CD8-positive, alpha-beta memory T cell (primary cell): ENCODE results near the gene PAN2. TPM values are rescaled to one million over a fixed set of nuclear protein-coding genes. Genes with fewer than 3 reads are reported as not detected.
A peak's percentile ranks its signal among the peaks of the same experiment; 100 is the strongest.
"Not testable (repeated sequence)": the region's sequence is repeated elsewhere in the genome, so short reads cannot be mapped to it uniquely, and the experiment has no call there.

Experiments used
- CTCF ChIA-PET: fragments of 350-600 bp; sonication (Branson Sonifier 250); formaldehyde crosslinking; loops from one replicate; lab custom pipeline; 2021; ENCODE audit warnings: antibody characterized with exemption; lab: Charles Lee
- POLR2A ChIA-PET: fragments of 350-600 bp; sonication (Branson Sonifier 250); formaldehyde crosslinking; loops from one replicate; lab custom pipeline; 2021; ENCODE audit warnings: antibody characterized with exemption; lab: Charles Lee
- DNase-seq, 5 donors: peaks; one replicate each; pipeline versions ENCODE4 v3.0.0 to v3.0.0-alpha.2; 2020 to 2022; ENCODE audit warnings: mixed read lengths in 1 of 5
- H3K27ac ChIP-seq: one replicate; pipeline ENCODE4 v1.7.0; 2013; ENCODE audit warnings: low read depth, mild to moderate bottlenecking, low read length, moderate library complexity
- H3K27me3 ChIP-seq: 2 replicates; pipeline ENCODE4 v1.7.0; 2013; ENCODE audit warnings: low read length, mild to moderate bottlenecking; ENCODE audit not compliant: insufficient read depth, poor library complexity, severe bottlenecking
- H3K36me3 ChIP-seq: 2 replicates; pipeline ENCODE4 v1.7.0; 2013; ENCODE audit warnings: mild to moderate bottlenecking, low read length, moderate library complexity; ENCODE audit not compliant: insufficient read depth
- H3K4me1 ChIP-seq: 2 replicates; pipeline ENCODE4 v1.7.0; 2013; ENCODE audit warnings: mild to moderate bottlenecking, low read length, moderate library complexity; ENCODE audit not compliant: insufficient read depth
- H3K4me3 ChIP-seq: 2 replicates; pipeline ENCODE4 v1.7.0; 2013; ENCODE audit warnings: mild to moderate bottlenecking, low read length
- H3K9me3 ChIP-seq: 2 replicates; pipeline ENCODE4 v1.7.0; 2013; ENCODE audit warnings: mild to moderate bottlenecking, low read length
- H3K27ac Mint-ChIP-seq, 8 donors: one replicate each; pipeline ENCODE4 v1.8.0; 2020 to 2021; ENCODE audit warnings: mixed read lengths in 8 of 8, mild to moderate bottlenecking in 6 of 8, inconsistent platforms in 3 of 8, moderate library complexity in 3 of 8
- H3K27me3 Mint-ChIP-seq, 2 donors: one replicate each; pipeline ENCODE4 v1.8.0; 2020 to 2021; ENCODE audit warnings: mixed read lengths in 2 of 2, mild to moderate bottlenecking in 1 of 2, moderate library complexity in 1 of 2
- H3K36me3 Mint-ChIP-seq, 3 donors: one replicate each; pipeline ENCODE4 v1.8.0; 2020 to 2021; ENCODE audit warnings: mixed read lengths in 3 of 3, inconsistent platforms in 1 of 3, mild to moderate bottlenecking in 1 of 3
- H3K4me1 Mint-ChIP-seq, 3 donors: one replicate each; pipeline ENCODE4 v1.8.0; 2020 to 2021; ENCODE audit warnings: mixed read lengths in 3 of 3, inconsistent platforms in 1 of 3, mild to moderate bottlenecking in 1 of 3
- H3K4me3 Mint-ChIP-seq, 7 donors: one replicate each; pipeline ENCODE4 v1.8.0; 2020 to 2021; ENCODE audit warnings: mixed read lengths in 7 of 7, mild to moderate bottlenecking in 6 of 7, moderate library complexity in 4 of 7, inconsistent platforms in 2 of 7
- H3K9me3 Mint-ChIP-seq, 5 donors: one replicate each; pipeline ENCODE4 v1.8.0; 2020 to 2022; ENCODE audit warnings: mixed read lengths in 5 of 5, mild to moderate bottlenecking in 3 of 5, moderate library complexity in 2 of 5, inconsistent platforms in 1 of 5
- polyA plus RNA-seq: library from polyadenylated mRNA; unstranded; fragments of 300-500 nt; fragmentation: Illumina TruSeq; gene quantifications from one replicate; pipeline ENCODE4 v1.2.3, GENCODE V29; 2021
- total RNA-seq, 2 experiments: library from RNA; stranded (reverse); gene quantifications; one replicate each; pipeline ENCODE4 v1.2.3, GENCODE V29; 2021

The PAN2 gene
- total and polyA plus RNA-seq, 3 experiments from 2014 or later, result 5.4 to 40.4 (median 36.6) TPM

GRCh38 chr12:56332512-56333196, 1.1 kb downstream of the PAN2 start:
- Mint-ChIP-seq H3K4me1 (peaks cover 22 to 41% (median 37%) of the 10 kb centered on the region in 3 donors), H3K27ac (peak overlapping the region; percentile 100), H3K9me3 (peaks cover 0 to 5% (median 0%) of the 10 kb centered on the region in 5 donors), H3K4me3 (peak overlapping the region; percentile 96 to 99 (median 97)), H3K36me3 (peaks cover 4 to 29% (median 4%) of the 10 kb centered on the region in 3 donors), H3K27me3 (peaks cover 0 to 5% of the 10 kb centered on the region in 2 donors)
- DNase-seq, result no peak
- H3K27ac ChIP-seq, result peak overlapping the region; percentile 99
- H3K9me3 ChIP-seq, result no peaks in the 10 kb centered on the region
- CTCF ChIA-PET, result interaction anchor here (1.2 to 8.1 kb wide), 4 partner anchors 16 to 74 kb away, joined by 3 to 49 read pairs (median 6); partner anchors contain the start of genes ANKRD52, CNPY2 and STAT2
- peaks cover 6% of the 10 kb centered on the region for H3K36me3 ChIP-seq
- no peaks in the 10 kb centered on the region for H3K27me3 ChIP-seq
- POLR2A ChIA-PET, result interaction anchor here (0.7 to 2.7 kb wide), 5 partner anchors 17 to 359 kb away, joined by 3 to 19 read pairs (median 12); partner anchors contain the start of genes CNPY2, RAB5B, STAT2 and TIMELESS
- peaks cover 21% of the 10 kb centered on the region for H3K4me1 ChIP-seq
- H3K4me3 ChIP-seq, result peak overlapping the region; percentile 94

- Mint-ChIP-seq H3K27ac (peak overlapping the region in 5 of 8 donors; percentile 8 to 100 (median 43)), H3K4me3 (peak overlapping the region in 1 of 7 donors; percentile 47), H3K4me1 (peaks cover 20 to 29% (median 27%) of the 10 kb centered on the region in 3 donors), H3K36me3 (peaks cover 8 to 45% (median 13%) of the 10 kb centered on the region in 3 donors), H3K9me3 (peaks cover 0 to 5% (median 0%) of the 10 kb centered on the region in 5 donors), H3K27me3 (peaks cover 0 to 5% of the 10 kb centered on the region in 2 donors)
- DNase-seq, result no peak
- ChIA-PET POLR2A (no interaction called here), CTCF (interaction anchor here (2.9 kb wide), 1 partner anchor 15 kb away, joined by 9 read pairs; the partner anchor contains the start of gene CNPY2)
- Histone ChIP-seq H3K27me3 (no peaks in the 10 kb centered on the region), H3K27ac (no peak overlapping the region), H3K4me1 (peaks cover 20% of the 10 kb centered on the region), H3K36me3 (peaks cover 22% of the 10 kb centered on the region), H3K9me3 (no peaks in the 10 kb centered on the region), H3K4me3 (no peak overlapping the region)
Measured at GRCh38 chr12:56330936-56331490, 2.8 kb downstream of the PAN2 start.

- no peaks in the 10 kb centered on the region for H3K9me3 Mint-ChIP-seq
- H3K27me3 Mint-ChIP-seq, result no peaks in the 10 kb centered on the region
- Histone ChIP-seq H3K9me3 (no peaks in the 10 kb centered on the region), H3K27me3 (no peaks in the 10 kb centered on the region), H3K36me3 (peaks cover 58% of the 10 kb centered on the region), H3K4me3 (no peak overlapping the region), H3K27ac (no peak overlapping the region), H3K4me1 (no peaks in the 10 kb centered on the region)
- ChIA-PET POLR2A (interaction anchor here (0.6 kb wide), 1 partner anchor 42 kb away, joined by 3 read pairs; no protein-coding TSS in a partner anchor), CTCF (interaction anchor here (1.3 kb wide), 1 partner anchor 12 kb away, joined by 4 read pairs; the partner anchor contains the start of gene IL23A)
- H3K27ac Mint-ChIP-seq, result peak overlapping the region in 1 of 8 donors; percentile 43
- no peak for DNase-seq
- peaks cover 0 to 4% (median 3%) of the 10 kb centered on the region in 3 donors for H3K4me1 Mint-ChIP-seq
- H3K4me3 Mint-ChIP-seq, result no peak overlapping the region
- peaks cover 11 to 77% (median 26%) of the 10 kb centered on the region in 3 donors for H3K36me3 Mint-ChIP-seq
Measured at GRCh38 chr12:56326533-56326932, 7.3 kb downstream of the PAN2 start.

GRCh38 chr12:56326126-56326525, 7.7 kb downstream of the PAN2 start:
- H3K27ac Mint-ChIP-seq, result peak overlapping the region in 3 of 8 donors; percentile 18 to 43 (median 35)
- peaks cover 58% of the 10 kb centered on the region for H3K36me3 ChIP-seq
- no peak overlapping the region for H3K4me3 Mint-ChIP-seq
- H3K4me3 ChIP-seq, result no peak overlapping the region
- peaks cover 0 to under 1% (median 0%) of the 10 kb centered on the region in 3 donors for H3K4me1 Mint-ChIP-seq
- no peak overlapping the region for H3K27ac ChIP-seq
- no peaks in the 10 kb centered on the region for H3K9me3 ChIP-seq
- ChIA-PET POLR2A (interaction anchor here (0.6 kb wide), 1 partner anchor 41 kb away, joined by 3 read pairs; no protein-coding TSS in a partner anchor), CTCF (interaction anchor here (1.3 kb wide), 1 partner anchor 12 kb away, joined by 4 read pairs; the partner anchor contains the start of gene IL23A)
- no peaks in the 10 kb centered on the region for H3K27me3 ChIP-seq
- DNase-seq, result no peak
- no peaks in the 10 kb centered on the region for H3K9me3 Mint-ChIP-seq
- no peaks in the 10 kb centered on the region for H3K27me3 Mint-ChIP-seq
- H3K4me1 ChIP-seq, result no peaks in the 10 kb centered on the region
- H3K36me3 Mint-ChIP-seq, result peaks cover 11 to 73% (median 26%) of the 10 kb centered on the region in 3 donors

GRCh38 chr12:56324206-56324605, 9.6 kb downstream of the PAN2 start:
- H3K9me3 Mint-ChIP-seq, result no peaks in the 10 kb centered on the region
- no peaks in the 10 kb centered on the region for H3K4me1 ChIP-seq
- H3K27me3 Mint-ChIP-seq, result no peaks in the 10 kb centered on the region
- no peak overlapping the region for H3K4me3 Mint-ChIP-seq
- H3K4me1 Mint-ChIP-seq, result no peaks in the 10 kb centered on the region
- H3K36me3 Mint-ChIP-seq, result peaks cover 11 to 80% (median 27%) of the 10 kb centered on the region in 3 donors
- no peak for DNase-seq
- H3K27ac Mint-ChIP-seq, result no peak overlapping the region
- no peak overlapping the region for H3K27ac ChIP-seq
- POLR2A ChIA-PET, result interaction anchor here (1.2 kb wide), 1 partner anchor 9 kb away, joined by 3 read pairs; the partner anchor contains the start of gene PAN2
- peaks cover 63% of the 10 kb centered on the region for H3K36me3 ChIP-seq
- CTCF ChIA-PET, result interaction anchor here (1.6 kb wide), 1 partner anchor 14 kb away, joined by 3 read pairs; no protein-coding TSS in a partner anchor
- H3K4me3 ChIP-seq, result no peak overlapping the region
- H3K9me3 ChIP-seq, result no peaks in the 10 kb centered on the region
- no peaks in the 10 kb centered on the region for H3K27me3 ChIP-seq

GRCh38 chr12:56321610-56322009, 12.2 kb downstream of the PAN2 start:
- H3K27me3 Mint-ChIP-seq, H3K4me1 ChIP-seq, H3K4me3 Mint-ChIP-seq, H3K9me3 Mint-ChIP-seq, H3K9me3 ChIP-seq, H3K27me3 ChIP-seq, H3K27ac Mint-ChIP-seq, CTCF ChIA-PET, H3K4me1 Mint-ChIP-seq, H3K27ac ChIP-seq, DNase-seq, H3K4me3 ChIP-seq: not testable (repeated sequence)
- H3K36me3 ChIP-seq, result peaks cover 48% of the 10 kb centered on the region
- peaks cover 3 to 63% (median 22%) of the 10 kb centered on the region in 3 donors for H3K36me3 Mint-ChIP-seq
- POLR2A ChIA-PET, result interaction anchor here (0.7 kb wide), 1 partner anchor 161 kb away, joined by 4 read pairs; no protein-coding TSS in a partner anchor

GRCh38 chr12:56321027-56321426, 12.8 kb downstream of the PAN2 start:
- POLR2A ChIA-PET, result no interaction called here
- Mint-ChIP-seq H3K4me1 (peaks cover 0 to 6% (median 3%) of the 10 kb centered on the region in 3 donors), H3K27me3 (no peaks in the 10 kb centered on the region), H3K9me3 (no peaks in the 10 kb centered on the region), H3K27ac (no peak overlapping the region), H3K4me3 (no peak overlapping the region), H3K36me3 (peaks cover 3 to 59% (median 18%) of the 10 kb centered on the region in 3 donors)
- CTCF ChIA-PET, result interaction anchor here (0.7 kb wide), 1 partner anchor 21 kb away, joined by 3 read pairs; no protein-coding TSS in a partner anchor
- Histone ChIP-seq H3K4me3 (no peak overlapping the region), H3K27ac (no peak overlapping the region), H3K4me1 (peaks cover 5% of the 10 kb centered on the region), H3K36me3 (peaks cover 43% of the 10 kb centered on the region), H3K9me3 (no peaks in the 10 kb centered on the region), H3K27me3 (no peaks in the 10 kb centered on the region)
- no peak for DNase-seq
